Measurements from ENCODE around the gene UBA1.

Gene UBA1

DNA sequence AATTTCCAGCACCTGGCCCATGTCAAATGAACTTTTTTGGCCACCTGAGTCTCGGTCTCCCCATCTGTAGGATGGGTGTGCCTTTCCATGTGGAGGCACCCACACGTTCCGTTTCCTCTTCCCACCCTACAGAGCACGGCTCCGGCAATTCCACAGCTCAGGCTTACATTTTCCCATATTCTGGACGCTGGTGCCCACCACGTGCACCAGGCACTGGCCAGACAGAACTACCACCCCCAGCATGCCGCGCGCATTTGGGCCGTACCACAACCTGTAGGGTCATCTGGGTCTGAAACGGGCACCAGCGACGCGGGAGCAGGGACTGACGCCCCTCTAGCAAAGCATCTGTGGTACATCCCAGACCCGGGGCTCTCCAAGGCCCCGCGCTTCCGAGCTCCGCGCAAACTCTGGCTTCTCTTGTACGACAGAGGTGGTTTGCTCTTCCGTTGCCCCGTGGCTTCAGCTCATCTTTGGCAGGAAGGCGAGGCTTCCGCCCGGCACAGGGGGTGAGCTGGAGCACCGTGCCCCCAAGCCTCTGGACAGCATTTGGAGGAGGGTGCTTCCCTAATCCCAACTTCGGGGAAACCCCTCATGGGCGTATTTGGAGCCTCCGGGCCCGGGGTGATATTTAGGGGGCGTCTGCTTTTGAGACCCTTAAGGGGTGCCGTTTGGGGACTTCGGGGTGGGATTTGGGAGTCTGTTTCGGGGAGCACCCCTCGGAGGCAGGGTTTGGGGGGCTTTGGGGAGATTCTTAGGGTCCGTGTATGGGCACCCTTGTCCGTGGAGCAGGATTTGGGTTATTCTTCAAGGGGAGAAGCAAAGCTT lies 3.0 kb upstream of the UBA1 start:
- DNase-seq: peak; percentile 78

DNA sequence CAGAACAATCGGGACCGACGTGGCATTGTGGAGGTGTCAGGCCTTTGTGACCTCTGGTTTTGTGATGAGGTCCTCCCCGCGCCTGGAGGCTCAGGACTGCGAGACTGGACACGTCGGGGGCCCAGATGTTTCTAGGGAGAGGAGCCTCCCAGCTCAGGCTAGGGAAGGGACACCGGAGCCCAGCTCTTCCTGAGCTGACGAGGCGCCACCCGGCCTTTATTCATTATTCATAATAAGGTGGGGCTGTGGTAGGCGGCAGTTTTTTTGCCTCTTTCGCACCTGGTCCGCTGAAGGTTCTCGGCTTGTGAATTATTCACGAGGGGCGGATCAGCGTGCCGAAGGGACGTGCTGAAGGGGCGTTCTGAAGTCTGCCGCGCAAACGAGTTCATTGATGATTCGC lies 2.3 kb upstream of the UBA1 start:
- DNase-seq: peak; percentile 46

DNA sequence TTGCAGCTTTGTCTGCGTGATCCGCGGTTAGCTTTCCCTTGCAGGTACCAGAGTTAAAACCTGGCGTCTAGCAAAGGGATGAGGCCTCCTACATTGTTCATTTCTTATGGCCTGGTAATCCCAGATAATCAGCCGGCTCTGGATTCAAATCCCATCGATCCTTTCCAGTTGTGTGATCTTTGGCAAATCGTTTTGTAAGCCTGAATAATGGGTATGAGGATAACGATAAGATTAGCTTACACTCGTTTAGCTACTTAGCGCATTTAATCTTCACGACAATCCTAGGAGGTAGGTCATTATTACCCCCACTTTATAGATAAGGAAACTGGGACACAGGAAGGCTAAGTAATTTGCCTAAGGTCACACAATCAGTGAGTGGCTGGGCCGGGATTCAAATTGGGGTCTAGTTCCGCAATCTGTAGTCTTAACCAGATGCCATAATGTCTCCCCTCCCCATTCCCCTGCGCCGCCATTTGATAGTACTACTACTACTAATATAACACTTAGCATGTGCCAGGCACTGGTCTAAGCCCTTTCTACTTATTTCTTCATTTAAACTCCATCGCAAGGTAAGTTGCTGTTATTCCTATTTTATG lies 1.7 kb upstream of the UBA1 start:
- DNase-seq: no peak

DNA sequence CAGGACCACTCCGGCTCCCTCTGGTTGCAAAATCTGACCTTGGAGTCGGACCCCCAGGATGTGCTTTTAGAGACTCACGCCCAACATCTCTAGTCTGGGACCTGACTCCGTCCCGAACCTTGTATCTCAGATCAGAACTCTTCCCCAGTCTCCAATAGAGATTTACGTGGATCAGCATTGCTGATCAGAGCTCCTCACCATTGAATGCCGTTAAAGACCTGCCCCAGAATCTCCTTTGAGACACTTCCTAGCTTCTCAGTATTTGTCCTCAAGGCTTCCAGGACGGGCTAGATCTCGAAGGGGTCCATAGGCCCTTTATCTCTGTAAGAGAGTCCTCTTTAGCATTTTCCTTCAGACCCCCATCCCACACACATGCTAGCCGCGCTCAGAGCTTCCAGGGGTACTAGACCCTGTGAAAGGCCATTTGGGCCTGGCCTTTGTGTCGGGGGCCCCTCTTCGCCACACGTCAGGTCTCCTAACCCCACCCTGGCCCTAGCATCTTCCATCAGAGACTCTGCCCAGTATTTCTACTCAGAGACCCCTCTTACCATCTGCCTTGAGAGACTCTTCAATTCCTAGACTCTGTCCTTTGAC lies 662 bp downstream of the UBA1 start:
- DNase-seq: no peak

DNA sequence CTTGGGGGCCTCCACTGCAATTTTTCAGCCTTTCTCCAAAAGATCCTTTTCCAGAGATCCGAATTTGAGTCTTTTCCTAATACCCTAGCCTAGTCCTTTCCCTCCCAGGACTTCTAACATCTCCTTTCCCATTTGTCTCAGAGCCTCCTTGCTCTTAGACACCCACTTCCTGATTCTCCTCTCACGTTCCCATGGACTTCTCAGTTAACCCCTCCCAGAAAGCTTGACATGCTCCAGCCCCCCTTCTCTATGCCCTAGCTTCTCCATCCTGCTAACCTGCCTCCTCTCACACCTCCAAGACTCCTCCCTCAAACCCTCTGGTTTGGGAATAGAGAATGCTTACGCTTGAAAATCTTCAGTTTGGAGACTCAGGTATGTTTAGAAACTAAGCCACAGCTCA lies 2.5 kb downstream of the UBA1 start:
- DNase-seq: no peak

DNA sequence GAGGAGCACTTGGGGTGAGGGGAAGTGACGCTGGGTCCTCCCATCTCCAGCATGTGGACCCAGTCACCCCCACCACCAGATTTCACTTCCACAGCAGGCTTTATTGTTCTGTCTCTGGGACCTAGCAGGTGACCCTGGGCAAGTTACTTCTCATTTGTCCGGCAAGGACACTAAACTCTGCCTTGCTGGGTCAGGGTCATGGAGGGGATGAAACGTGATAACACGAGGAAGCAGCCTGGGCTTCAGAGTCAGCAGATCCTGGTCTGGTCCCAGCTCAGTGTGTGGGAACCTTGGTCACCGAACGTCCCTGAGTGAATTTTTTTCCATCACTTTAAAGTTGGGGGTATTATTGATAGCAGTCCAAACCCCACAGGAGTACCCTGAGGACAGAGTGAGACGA lies 3.9 kb downstream of the UBA1 start:
- no peak for DNase-seq

DNA sequence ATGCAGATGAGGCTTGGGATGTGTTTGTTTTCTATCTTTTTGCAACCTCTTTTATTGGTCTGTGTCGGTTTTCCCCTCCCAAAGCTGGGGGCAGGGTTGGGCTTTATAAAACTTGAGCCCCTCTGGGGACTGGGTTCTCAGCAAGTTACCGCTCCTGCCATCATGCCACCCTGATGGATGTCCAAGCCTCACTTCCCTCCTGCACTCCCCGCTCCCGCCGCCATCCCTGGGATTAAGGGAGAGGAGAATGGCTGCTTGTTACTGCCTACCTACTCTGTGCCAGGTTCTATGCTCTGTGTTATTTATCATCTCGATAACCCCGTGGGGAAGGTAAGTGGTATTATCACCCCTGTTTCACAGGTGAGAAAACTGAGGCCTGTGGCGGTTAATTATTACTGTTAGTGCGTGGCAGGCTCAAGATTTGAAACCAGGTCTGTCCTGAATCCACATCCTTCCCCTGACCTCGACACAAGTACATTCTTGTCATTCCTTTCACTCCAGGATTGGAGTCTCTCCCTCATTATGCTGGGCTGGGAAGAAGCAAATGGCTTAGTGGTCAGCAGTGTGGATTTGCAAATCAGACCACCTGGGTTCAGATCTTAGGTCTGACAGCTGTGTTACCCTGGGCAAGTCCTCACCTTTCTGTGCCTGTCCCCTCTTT lies 4.5 kb downstream of the UBA1 start:
- no peak for DNase-seq

DNA sequence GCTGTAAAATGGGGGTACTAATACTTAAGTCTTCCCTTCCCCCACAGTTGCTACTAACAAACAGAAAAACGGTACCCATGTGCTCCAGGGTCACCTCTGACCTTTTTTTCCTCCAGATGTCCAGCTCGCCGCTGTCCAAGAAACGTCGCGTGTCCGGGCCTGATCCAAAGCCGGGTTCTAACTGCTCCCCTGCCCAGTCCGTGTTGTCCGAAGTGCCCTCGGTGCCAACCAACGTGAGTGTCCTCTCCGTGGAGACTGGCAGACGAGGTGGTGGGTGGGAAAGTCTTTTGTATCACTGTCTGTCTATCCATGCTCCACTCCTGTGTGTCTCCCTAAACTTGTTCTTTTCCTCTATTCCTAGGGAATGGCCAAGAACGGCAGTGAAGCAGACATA lies 5.1 kb downstream of the UBA1 start:
- DNase-seq: no peak

DNA sequence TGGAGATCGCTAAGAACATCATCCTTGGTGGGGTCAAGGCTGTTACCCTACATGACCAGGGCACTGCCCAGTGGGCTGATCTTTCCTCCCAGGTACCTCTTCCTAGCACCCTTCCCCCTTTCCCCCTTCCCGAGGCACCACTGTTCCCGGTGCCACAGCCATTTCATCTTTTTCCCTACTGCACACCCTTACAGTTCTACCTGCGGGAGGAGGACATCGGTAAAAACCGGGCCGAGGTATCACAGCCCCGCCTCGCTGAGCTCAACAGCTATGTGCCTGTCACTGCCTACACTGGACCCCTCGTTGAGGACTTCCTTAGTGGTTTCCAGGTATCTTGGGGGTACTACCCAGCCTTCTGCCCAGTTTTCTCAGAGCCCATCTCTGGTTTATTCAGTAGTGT lies 5.7 kb downstream of the UBA1 start:
- no peak for DNase-seq

DNA sequence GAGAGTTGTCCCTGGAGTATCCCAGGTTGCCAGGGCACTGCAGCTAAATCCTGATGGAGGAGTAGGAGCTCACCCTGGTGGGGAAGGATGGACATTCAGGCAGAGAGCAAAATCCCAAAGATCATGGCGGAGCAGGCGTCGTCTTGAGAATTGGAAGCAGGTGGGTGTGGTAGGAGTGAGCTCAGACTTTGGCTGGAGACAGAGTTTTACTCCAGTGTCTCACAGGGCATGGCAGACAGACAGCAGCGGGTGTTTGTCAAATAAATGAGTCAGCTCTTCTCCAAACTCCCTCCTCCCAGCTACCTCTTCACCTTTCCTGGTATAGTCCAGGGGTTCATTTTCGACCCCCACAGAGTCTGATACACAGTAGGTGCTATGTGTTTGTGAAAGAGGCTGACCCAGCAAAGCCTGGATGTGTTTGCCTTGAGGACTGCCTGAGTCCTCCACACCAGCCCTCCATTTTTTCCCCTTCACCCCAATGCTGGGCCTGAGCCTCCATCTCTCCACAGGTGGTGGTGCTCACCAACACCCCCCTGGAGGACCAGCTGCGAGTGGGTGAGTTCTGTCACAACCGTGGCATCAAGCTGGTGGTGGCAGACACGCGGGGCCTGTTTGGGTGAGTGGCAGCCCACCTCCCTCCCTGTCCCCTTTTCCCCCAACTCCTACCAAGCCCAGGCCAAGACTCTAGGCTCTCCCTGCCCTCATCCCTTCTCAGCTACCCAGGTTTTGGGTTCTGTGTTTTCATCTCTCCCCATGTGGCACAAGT lies 6.9 kb downstream of the UBA1 start:
- DNase-seq: no peak

DNA sequence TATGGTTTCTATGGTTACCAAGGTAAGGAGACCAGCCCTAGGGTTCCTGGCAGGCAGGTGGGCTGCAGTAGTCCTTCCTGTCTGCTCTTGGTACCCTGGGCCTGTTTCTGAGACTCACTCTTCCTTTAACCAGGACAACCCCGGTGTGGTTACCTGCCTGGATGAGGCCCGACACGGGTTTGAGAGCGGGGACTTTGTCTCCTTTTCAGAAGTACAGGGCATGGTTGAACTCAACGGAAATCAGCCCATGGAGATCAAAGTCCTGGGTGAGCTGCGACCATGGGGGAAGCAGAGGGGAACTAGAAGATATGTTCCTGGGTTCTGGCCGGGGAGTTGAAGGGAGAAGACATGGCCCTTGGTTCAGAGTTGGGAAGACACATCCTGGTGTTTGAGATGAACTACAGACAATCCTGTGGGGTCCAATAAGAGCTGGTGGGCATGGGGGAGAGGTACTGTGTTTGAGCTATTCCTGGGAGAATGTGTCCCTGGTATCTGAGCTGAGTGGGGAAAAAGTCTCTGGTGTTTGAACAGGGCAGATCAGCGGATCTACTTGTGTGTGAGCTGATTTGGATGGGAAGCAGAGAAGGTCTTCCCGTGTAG lies 7.8 kb downstream of the UBA1 start:
- no peak for DNase-seq

DNA sequence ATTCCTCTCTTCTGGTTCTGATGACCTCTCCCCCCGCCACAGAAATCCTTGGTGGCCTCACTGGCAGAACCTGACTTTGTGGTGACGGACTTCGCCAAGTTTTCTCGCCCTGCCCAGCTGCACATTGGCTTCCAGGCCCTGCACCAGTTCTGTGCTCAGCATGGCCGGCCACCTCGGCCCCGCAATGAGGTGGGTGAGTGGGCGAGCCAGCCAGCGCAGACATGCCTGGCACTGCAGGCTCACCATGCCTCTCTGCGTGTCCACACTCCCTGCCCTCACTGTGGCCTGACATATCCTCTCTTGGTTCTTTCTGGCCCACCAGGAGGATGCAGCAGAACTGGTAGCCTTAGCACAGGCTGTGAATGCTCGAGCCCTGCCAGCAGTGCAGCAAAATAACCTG lies 8.7 kb downstream of the UBA1 start:
- no peak for DNase-seq

DNA sequence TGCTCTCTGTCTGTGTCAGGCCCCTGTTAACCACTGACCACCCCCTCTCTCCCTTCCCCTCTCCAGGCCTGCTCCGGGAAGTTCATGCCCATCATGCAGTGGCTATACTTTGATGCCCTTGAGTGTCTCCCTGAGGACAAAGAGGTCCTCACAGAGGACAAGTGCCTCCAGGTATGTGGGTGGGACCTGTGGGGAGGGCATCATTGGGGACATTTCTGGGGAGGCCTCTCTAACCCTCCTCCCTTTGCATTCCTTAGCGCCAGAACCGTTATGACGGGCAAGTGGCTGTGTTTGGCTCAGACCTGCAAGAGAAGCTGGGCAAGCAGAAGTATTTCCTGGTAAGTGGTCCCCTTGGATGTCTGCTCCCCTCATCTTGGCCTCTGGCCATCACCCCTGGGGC lies 9.2 kb downstream of the UBA1 start:
- no peak for DNase-seq

DNA sequence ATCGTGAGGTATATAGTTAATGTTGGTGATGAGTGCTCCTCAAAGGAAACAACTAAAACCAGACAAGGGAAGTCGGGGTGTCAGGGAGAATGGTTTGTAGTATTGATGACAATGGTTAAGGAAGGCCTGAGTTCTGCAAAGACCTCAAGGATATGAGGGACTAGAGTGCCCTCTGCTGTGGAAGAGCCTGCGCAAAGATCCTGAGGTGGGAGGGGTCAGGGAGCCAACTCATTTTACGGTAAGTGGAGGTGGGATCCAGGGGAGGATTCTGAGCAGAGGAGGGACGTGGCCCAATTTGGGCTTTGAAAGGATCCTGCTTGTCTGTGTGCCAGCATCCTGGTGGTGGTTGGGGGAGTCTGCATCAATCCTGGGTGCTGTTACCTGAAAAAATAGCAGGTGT lies 11.3 kb downstream of the UBA1 start:
- no peak for DNase-seq

DNA sequence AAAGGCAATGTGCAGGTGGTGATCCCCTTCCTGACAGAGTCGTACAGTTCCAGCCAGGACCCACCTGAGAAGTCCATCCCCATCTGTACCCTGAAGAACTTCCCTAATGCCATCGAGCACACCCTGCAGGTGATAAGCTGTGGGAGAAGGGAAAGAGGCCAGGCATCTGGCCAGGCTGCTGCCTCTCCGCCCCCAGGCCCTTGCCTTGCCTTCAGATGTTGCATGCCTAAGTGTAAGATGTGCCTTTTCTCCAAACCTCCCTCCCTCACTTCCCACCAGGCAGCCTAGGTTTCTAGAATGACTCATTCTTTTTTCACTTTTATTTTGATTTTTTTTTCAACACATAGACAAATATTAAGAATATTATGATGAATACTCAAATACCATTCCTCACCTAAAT lies 12.7 kb downstream of the UBA1 start:
- DNase-seq: no peak

DNA sequence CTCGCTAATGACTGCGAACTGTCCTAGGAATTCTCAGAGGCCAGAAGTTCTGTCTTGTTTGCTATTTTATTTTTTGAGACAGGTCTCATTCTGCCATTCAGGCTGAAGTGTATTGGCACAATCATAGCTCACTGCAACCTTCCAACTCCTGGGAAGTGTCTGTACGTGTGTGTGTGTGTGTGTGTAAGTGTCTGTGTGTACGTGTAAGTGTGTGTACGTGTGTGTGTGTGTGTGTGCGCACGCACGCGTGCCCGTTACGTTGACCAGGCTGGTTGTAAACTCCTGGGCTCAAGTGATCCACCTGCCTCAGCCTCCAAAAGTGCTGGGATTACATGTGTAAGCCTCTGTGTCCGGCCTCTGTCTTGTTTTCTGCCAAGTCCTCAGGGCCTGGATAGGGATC lies 14.5 kb downstream of the UBA1 start:
- no peak for DNase-seq

DNA sequence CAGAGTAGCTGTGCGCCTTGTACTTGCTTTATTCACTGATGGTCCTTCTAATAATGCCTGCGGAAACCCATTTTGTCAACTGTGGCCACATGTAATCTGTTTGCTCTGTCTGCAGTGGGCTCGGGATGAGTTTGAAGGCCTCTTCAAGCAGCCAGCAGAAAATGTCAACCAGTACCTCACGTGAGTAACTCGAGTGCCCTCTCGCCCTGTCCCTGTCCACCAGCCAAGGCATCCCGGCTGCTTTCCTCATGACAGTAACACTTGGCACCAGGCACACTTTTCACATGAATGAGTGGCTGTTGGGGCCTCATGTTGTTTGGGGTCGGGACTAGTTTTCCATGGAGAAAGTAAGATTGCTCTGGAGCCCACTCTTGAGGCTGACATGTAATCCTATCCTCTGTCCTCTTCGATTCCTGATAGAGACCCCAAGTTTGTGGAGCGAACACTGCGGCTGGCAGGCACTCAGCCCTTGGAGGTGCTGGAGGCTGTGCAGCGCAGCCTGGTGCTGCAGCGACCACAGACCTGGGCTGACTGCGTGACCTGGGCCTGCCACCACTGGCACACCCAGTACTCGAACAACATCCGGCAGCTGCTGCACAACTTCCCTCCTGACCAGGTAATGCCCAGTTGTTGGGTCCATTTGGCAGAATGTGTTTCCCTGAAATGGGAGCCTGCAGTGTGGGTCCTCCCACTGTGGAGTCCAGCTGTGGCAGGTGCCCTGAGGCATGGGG lies 16.0 kb downstream of the UBA1 start:
- no peak for DNase-seq

DNA sequence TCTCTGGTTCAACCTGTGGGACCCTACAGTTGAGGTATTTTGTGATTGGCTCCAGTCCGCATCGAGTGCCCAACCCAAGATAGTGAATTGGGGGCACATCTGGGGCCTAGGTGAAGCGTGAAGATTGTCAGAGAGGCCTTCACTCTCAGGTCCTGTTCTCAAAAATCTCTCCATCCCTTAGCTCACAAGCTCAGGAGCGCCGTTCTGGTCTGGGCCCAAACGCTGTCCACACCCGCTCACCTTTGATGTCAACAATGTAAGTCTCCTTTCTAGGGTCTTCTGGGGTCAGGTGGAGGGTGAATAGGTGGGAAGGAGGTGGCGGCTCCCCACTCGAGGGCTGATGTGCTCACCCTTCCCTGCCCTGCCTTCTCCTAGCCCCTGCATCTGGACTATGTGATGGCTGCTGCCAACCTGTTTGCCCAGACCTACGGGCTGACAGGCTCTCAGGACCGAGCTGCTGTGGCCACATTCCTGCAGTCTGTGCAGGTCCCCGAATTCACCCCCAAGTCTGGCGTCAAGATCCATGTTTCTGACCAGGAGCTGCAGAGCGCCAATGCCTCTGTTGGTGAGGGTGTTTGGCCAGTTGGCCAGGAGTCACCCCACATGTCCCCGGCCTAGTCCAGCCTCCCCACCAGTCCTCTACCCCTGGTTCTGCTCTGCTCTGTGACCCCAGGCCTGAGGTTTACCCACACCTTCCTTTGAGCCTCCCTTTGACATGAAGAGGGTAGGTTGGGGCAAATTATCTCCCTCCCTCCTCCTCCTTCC lies 17.2 kb downstream of the UBA1 start:
- no peak for DNase-seq

DNA sequence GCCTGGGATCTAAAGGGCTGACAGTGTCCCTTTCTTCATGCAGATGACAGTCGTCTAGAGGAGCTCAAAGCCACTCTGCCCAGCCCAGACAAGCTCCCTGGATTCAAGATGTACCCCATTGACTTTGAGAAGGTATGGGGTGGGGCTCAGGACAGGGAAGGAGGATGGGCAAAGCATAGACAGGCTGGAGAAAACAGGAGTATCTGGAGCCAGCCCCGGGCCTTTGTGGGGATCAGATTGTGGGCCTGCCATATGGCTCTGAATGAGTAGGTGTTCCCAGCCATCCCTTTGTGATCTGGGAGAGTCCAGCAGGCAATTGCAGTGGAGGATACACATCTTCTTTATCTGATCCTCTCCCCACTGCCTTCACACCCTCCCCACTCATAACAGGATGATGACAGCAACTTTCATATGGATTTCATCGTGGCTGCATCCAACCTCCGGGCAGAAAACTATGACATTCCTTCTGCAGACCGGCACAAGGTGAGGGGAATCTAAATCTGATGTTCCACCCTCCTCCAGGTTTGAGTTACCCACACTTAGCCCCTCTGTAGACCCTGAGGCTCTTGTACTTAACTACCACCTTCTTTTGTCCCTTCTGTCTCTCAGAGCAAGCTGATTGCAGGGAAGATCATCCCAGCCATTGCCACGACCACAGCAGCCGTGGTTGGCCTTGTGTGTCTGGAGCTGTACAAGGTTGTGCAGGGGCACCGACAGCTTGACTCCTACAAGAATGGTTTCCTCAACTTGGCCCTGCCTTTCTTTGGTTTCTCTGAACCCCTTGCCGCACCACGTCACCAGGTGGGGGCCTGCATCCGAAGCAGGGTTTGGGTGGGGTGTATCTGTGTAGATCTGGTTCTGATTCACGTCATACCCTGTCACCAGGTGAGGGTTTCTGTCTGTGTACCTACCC lies 19.0 kb downstream of the UBA1 start:
- no peak for DNase-seq

DNA sequence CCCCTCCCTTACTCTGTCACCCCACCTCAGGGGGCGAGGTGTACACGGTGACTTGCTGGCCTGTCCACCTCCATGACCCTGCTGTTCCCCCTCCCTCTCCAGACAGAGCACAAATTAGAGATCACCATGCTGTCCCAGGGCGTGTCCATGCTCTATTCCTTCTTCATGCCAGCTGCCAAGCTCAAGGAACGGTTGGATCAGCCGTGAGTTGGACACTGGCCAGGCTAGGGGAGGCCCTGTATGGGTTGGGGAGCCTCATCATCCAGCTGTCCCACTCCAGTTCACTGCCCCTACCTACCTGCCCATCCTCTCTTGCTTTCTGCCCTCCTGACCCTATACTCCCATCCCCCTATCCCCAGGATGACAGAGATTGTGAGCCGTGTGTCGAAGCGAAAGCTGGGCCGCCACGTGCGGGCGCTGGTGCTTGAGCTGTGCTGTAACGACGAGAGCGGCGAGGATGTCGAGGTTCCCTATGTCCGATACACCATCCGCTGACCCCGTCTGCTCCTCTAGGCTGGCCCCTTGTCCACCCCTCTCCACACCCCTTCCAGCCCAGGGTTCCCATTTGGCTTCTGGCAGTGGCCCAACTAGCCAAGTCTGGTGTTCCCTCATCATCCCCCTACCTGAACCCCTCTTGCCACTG lies 20.9 kb downstream of the UBA1 start:
- DNase-seq: no peak

Data from stimulated activated CD4-positive, alpha-beta T cell treated with anti-CD3 and anti-CD28 coated beads, Interleukin-4, amount 100 ng/mL, for 1 hour (primary cell).